Thyroid gland (tissue), 4 donors: ENCODE results near the gene GCLM.

Source experiments
- POLR2A ChIP-seq, 2 donors: fragments of 450-650 bp; IDR thresholded peaks; one replicate each; pipeline ENCODE4 v1.6.1; 2017; ENCODE audit warnings: antibody characterized with exemption in 2 of 2, mild to moderate bottlenecking in 2 of 2, moderate library complexity in 1 of 2
- TF ChIP-seq, protein P1 (sequence below), 6 experiments: fragments of 200-600 bp in 3 of 6; fragments of 450-650 bp in 3 of 6; sonication (generic) in 3 of 6; IDR thresholded peaks; one replicate each; pipeline ENCODE4 v1.5.1; 2016 to 2019; ENCODE audit warnings: antibody characterized with exemption in 6 of 6, mild to moderate bottlenecking in 2 of 6, inconsistent platforms in 1 of 6, moderate library complexity in 1 of 6

GRCh38 chr1:93906480-93906879 is 2.8 kb downstream of the GCLM start:
- TF ChIP-seq, protein P1, sequence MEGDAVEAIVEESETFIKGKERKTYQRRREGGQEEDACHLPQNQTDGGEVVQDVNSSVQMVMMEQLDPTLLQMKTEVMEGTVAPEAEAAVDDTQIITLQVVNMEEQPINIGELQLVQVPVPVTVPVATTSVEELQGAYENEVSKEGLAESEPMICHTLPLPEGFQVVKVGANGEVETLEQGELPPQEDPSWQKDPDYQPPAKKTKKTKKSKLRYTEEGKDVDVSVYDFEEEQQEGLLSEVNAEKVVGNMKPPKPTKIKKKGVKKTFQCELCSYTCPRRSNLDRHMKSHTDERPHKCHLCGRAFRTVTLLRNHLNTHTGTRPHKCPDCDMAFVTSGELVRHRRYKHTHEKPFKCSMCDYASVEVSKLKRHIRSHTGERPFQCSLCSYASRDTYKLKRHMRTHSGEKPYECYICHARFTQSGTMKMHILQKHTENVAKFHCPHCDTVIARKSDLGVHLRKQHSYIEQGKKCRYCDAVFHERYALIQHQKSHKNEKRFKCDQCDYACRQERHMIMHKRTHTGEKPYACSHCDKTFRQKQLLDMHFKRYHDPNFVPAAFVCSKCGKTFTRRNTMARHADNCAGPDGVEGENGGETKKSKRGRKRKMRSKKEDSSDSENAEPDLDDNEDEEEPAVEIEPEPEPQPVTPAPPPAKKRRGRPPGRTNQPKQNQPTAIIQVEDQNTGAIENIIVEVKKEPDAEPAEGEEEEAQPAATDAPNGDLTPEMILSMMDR (IDR thresholded peaks at IDR 0.05): no peak
- no peak for TF ChIP-seq POLR2A (IDR thresholded peaks at IDR 0.05)
